Activated CD4-positive, alpha-beta T cell treated with anti-CD3 and anti-CD28 coated beads for 4 hours (primary cell): ENCODE data around the gene CSMD2.

Experiments
- DNase-seq, 2 donors: peaks; one replicate each; pipeline ENCODE4 v3.0.0-alpha.2; 2020

CSMD2 gene

GRCh38 chr1:33735624-33736023, 429.4 kb downstream of the CSMD2 start:
- DNase-seq, result no peak

- no peak for DNase-seq
Measured at GRCh38 chr1:33727310-33727709, 437.7 kb downstream of the CSMD2 start.

GRCh38 chr1:33726274-33726804, 438.7 kb downstream of the CSMD2 start:
- no peak for DNase-seq

- DNase-seq, result no peak
Measured at GRCh38 chr1:33725556-33726160, 439.4 kb downstream of the CSMD2 start.

- DNase-seq, result no peak
Measured at GRCh38 chr1:33725037-33725436, 440.0 kb downstream of the CSMD2 start.

- no peak for DNase-seq
Measured at GRCh38 chr1:33724348-33724747, 440.7 kb downstream of the CSMD2 start.

- DNase-seq, result no peak
Measured at GRCh38 chr1:33723251-33723650, 441.8 kb downstream of the CSMD2 start.

GRCh38 chr1:33721301-33721815, 443.7 kb downstream of the CSMD2 start:
- DNase-seq, result no peak

GRCh38 chr1:33719771-33720670, 445.0 kb downstream of the CSMD2 start:
- DNase-seq, result no peak

- no peak for DNase-seq
Measured at GRCh38 chr1:33719326-33719725, 445.7 kb downstream of the CSMD2 start.

- DNase-seq, result no peak
Measured at GRCh38 chr1:33718186-33718585, 446.8 kb downstream of the CSMD2 start.

GRCh38 chr1:33716976-33717688, 447.9 kb downstream of the CSMD2 start:
- DNase-seq, result no peak

GRCh38 chr1:33715195-33715811, 449.7 kb downstream of the CSMD2 start:
- no peak for DNase-seq

- DNase-seq, result no peak
Measured at GRCh38 chr1:33714421-33714820, 450.6 kb downstream of the CSMD2 start.

- no peak for DNase-seq
Measured at GRCh38 chr1:33713058-33713877, 451.8 kb downstream of the CSMD2 start.

GRCh38 chr1:33712186-33712585, 452.8 kb downstream of the CSMD2 start:
- DNase-seq, result no peak

GRCh38 chr1:33711511-33711910, 453.5 kb downstream of the CSMD2 start:
- no peak for DNase-seq

GRCh38 chr1:33710967-33711366, 454.1 kb downstream of the CSMD2 start:
- no peak for DNase-seq

- DNase-seq, result no peak
Measured at GRCh38 chr1:33709783-33710718, 455.0 kb downstream of the CSMD2 start.

- no peak for DNase-seq
Measured at GRCh38 chr1:33709174-33709782, 455.8 kb downstream of the CSMD2 start.
